ENCODE measurements around the gene USP40. TPM values are rescaled to one million over a fixed set of nuclear protein-coding genes. Genes with fewer than 3 reads are reported as not detected.
A peak's percentile ranks its signal among the peaks of the same experiment; 100 is the strongest.

The USP40 gene
- 20.0 TPM for total RNA-seq
- long read RNA-seq, partial matches to known transcripts: 4 of 18 reads
- long read RNA-seq, other reads (novel, unspliced or antisense): 13 of 18 reads

- DNase-seq: peak; percentile 87
- H3K36me3 ChIP-seq: no peaks in the 10 kb centered on the region
- intact Hi-C loops (cut with micrococcal nuclease): no loop called here
- H3K27me3 ChIP-seq (ENCODE audit: low read depth): no peaks in the 10 kb centered on the region
- H3K27ac ChIP-seq (replicated peaks): peak within 1 kb of the TSS; percentile 94
- peaks cover 24% of the 10 kb centered on the region for H3K4me1 ChIP-seq
- H3K4me3 ChIP-seq: peak within 1 kb of the TSS; percentile 85
- H3K9me3 ChIP-seq (replicated peaks): no peaks in the 10 kb centered on the region
- TF ChIP-seq, protein P1, sequence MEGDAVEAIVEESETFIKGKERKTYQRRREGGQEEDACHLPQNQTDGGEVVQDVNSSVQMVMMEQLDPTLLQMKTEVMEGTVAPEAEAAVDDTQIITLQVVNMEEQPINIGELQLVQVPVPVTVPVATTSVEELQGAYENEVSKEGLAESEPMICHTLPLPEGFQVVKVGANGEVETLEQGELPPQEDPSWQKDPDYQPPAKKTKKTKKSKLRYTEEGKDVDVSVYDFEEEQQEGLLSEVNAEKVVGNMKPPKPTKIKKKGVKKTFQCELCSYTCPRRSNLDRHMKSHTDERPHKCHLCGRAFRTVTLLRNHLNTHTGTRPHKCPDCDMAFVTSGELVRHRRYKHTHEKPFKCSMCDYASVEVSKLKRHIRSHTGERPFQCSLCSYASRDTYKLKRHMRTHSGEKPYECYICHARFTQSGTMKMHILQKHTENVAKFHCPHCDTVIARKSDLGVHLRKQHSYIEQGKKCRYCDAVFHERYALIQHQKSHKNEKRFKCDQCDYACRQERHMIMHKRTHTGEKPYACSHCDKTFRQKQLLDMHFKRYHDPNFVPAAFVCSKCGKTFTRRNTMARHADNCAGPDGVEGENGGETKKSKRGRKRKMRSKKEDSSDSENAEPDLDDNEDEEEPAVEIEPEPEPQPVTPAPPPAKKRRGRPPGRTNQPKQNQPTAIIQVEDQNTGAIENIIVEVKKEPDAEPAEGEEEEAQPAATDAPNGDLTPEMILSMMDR (IDR thresholded peaks at IDR 0.05; ENCODE audit: borderline replicate concordance): no peak
Measured at GRCh38 chr2:233566141-233566956, at the start of gene USP40. TSS of gene USP40 (minus strand) at chr2:233566782. CDS start at chr2:233565554, 1,228 bp downstream.

GRCh38 chr2:233611284-233611683 is 44.7 kb upstream of the USP40 start:
- Histone ChIP-seq H3K27me3 (ENCODE audit: low read depth) (peaks cover 6% of the 10 kb centered on the region), H3K27ac (replicated peaks) (no peak overlapping the region), H3K9me3 (replicated peaks) (peaks cover 48% of the 10 kb centered on the region), H3K4me1 (no peaks in the 10 kb centered on the region), H3K36me3 (no peaks in the 10 kb centered on the region), H3K4me3 (no peak overlapping the region)
- intact Hi-C loops (cut with micrococcal nuclease): no loop called here
- TF ChIP-seq, protein P1 (IDR thresholded peaks at IDR 0.05; ENCODE audit: borderline replicate concordance): no peak
- DNase-seq: no peak

DNA sequence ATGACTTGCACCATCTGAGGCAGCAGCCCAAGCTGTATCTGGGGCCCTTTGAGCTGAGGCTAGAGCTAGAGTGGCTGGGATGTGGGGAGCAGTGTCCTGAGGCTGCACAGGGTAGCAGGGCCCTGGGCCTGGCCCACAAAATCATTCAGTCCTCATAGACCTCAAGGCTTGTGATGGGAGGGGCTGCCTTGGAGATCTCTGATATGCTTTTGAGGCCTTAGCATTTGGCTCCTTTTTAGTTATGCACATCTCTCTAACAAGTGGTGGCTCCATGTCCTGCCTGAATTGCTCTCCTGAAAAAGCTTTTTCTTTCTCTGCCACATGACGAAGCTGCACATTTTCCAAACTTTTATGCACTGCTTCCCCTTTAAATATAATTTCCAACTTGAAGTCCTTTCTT is 39.1 kb upstream of the USP40 start:
- intact Hi-C loops (cut with micrococcal nuclease): no loop called here
- peaks cover 7% of the 10 kb centered on the region for H3K9me3 ChIP-seq (replicated peaks)
- peaks cover 35% of the 10 kb centered on the region for H3K27me3 ChIP-seq (ENCODE audit: low read depth)
- H3K4me3 ChIP-seq: no peak overlapping the region
- no peak overlapping the region for H3K27ac ChIP-seq (replicated peaks)
- H3K36me3 ChIP-seq: no peaks in the 10 kb centered on the region
- TF ChIP-seq, protein P1 (IDR thresholded peaks at IDR 0.05; ENCODE audit: borderline replicate concordance): no peak
- DNase-seq: no peak
- no peaks in the 10 kb centered on the region for H3K4me1 ChIP-seq

DNA sequence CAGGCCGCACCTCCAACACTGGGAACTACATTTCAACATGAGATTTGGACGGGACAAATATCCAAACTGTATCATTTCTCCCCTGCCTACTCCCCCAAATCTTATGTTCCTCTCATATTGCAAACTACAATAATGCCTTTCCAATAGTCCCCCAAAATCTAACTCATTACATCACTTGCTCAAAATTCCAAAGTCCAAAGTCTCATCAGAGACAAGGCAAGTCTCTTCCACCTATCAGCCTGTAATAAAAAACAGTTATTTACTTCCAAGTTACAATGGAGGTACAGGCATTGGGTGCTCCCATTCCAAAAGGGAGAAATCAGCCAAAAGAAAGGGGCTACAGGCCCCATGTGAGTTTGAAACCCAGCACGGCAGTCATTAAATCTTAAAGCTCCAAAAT is 38.2 kb upstream of the USP40 start:
- peaks cover 43% of the 10 kb centered on the region for H3K27me3 ChIP-seq (ENCODE audit: low read depth)
- intact Hi-C loops (cut with micrococcal nuclease): no loop called here

GRCh38 chr2:233603520-233603919 is 36.9 kb upstream of the USP40 start:
- Histone ChIP-seq H3K4me1 (no peaks in the 10 kb centered on the region), H3K27ac (replicated peaks) (no peak overlapping the region), H3K4me3 (no peak overlapping the region), H3K27me3 (ENCODE audit: low read depth) (peaks cover 49% of the 10 kb centered on the region), H3K9me3 (replicated peaks) (no peaks in the 10 kb centered on the region), H3K36me3 (no peaks in the 10 kb centered on the region)
- TF ChIP-seq, protein P1 (IDR thresholded peaks at IDR 0.05; ENCODE audit: borderline replicate concordance): no peak
- intact Hi-C loops (cut with micrococcal nuclease): no loop called here
- DNase-seq: no peak

More for the DNA sequence above, 38.2 kb upstream of the USP40 start:
- DNase-seq: no peak
- Histone ChIP-seq H3K36me3 (no peaks in the 10 kb centered on the region), H3K4me1 (no peaks in the 10 kb centered on the region), H3K27ac (replicated peaks) (no peak overlapping the region), H3K9me3 (replicated peaks) (no peaks in the 10 kb centered on the region), H3K4me3 (no peak overlapping the region)
- TF ChIP-seq, protein P1 (IDR thresholded peaks at IDR 0.05; ENCODE audit: borderline replicate concordance): no peak
